Stimulated activated CD8-positive, alpha-beta memory T cell treated with anti-CD3 and anti-CD28 coated beads, Interleukin-7, amount 100 ng/mL, for 1 hour (primary cell): ENCODE results near the gene TMEM259.

ENCODE experiments used
- DNase-seq, 2 donors: peaks; one replicate each; pipeline ENCODE4 v3.0.0-alpha.2; 2020; ENCODE audit warnings: low read depth in 2 of 2

TMEM259 gene

GRCh38 chr19:1004204-1004802 is 16.6 kb downstream of the TMEM259 start:
- DNase-seq, result no peak

- no peak for DNase-seq
Observed at GRCh38 chr19:1003283-1003682, 17.6 kb downstream of the TMEM259 start.

GRCh38 chr19:1002600-1002999 is 18.3 kb downstream of the TMEM259 start:
- DNase-seq, result no peak

DNA sequence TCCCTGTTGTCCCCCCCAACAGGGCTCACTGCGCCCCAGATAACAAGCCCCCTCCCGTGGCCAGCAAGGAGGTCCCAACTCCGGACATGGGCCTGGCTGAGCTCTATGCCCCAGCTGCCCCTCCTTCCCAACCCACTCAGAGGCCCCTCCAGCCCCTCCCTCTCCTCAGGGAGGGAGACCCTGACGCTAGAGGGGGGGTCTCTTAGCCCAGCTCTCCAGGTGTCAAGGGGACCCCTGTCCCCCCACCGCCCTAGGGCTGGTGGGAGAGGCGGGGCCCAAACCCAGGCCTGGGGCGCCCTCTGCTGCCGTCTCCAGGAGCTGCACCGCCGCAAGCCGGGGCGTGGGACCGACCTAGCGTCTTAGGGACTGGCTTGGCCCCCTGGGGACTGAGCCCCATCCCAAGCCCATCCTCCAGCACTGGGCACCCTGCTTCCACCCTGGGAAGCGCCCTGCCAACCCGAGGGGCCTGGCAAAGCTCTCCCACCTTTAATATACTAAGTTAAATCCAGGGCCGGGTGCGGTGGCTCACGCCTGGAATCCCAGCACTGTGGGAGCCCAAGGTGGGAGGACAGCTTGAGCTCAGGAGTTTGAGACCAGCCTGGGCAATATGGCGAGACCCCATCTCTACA is 19.3 kb downstream of the TMEM259 start:
- peak; percentile 47 to 56 for DNase-seq

DNA sequence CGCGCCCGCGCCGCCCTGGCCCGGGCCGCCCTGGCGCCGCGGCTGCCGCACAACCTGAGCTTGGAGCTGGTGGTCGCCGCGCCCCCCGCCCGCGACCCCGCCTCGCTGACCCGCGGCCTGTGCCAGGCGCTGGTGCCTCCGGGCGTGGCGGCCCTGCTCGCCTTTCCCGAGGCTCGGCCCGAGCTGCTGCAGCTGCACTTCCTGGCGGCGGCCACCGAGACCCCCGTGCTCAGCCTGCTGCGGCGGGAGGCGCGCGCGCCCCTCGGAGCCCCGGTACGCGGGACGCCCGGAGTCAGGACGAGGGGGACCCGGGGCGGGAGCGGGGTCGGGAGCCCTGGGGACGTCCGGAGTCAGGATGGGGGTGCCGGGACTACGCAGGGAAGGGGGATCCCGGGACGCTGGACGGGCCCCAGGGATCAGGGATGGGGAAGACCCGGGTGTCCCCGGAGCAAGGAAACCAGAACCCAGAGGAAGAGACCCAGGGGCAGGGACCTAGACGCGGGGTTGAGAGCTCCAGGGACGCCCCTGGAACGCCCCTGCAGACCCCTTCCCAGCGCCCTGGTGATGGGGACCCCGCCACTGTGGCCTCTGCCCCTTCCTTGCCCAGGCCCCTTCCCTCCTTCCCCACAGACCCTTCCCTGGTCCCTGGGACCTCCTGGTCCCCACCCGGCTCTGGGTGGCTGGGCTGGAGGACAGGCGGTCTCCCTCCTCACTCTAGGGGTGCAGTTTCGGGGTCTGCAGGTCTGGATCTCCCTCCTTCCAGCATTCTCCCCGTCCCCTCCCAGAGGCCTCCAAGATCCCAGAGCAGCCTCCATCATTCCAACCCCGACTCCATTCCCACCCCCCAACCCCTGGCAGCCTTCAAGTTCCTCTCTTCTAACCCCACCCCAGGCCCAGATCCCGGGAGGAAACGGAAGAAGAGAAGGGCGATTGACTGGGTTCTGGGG is 20.1 kb downstream of the TMEM259 start:
- no peak for DNase-seq

DNA sequence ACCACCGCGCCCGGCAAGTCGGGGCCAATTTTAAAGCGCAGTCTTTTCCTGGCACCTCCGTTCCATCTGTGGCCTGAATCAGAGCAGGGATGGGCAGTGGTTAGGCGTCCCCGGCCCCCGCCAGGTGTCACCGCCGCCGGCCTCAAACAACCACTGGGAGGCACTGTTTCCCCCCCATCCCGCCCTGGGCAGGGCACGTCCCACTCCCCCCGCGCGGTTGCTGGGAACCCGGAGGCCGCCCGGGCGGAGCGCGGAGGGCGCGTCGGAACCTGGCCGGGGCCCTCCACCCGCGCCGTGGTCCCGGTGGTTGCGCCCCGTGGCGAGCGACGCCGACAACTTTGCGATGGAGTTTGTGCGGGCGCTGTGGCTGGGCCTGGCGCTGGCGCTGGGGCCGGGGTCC is 20.8 kb downstream of the TMEM259 start, which contains the start of gene GRIN3B:
Gene GRIN3B (plus strand): TSS at position 325 of the 400 bp plus-strand sequence. CDS start 19 bp downstream, at position 344.
- peak in 1 of 2 donors; percentile 39 for DNase-seq

- no peak for DNase-seq
Observed at GRCh38 chr19:999379-999719, 21.6 kb downstream of the TMEM259 start.

GRCh38 chr19:998064-998463 is 22.9 kb downstream of the TMEM259 start:
- no peak for DNase-seq

- peak; percentile 41 to 57 for DNase-seq
Observed at GRCh38 chr19:996051-996838, 24.7 kb downstream of the TMEM259 start.

- DNase-seq, result no peak
Observed at GRCh38 chr19:995051-995827, 25.7 kb downstream of the TMEM259 start.

- DNase-seq, result no peak
Observed at GRCh38 chr19:994516-994915, 26.4 kb downstream of the TMEM259 start.

GRCh38 chr19:993831-994393 is 27.0 kb downstream of the TMEM259 start:
- no peak for DNase-seq

DNA sequence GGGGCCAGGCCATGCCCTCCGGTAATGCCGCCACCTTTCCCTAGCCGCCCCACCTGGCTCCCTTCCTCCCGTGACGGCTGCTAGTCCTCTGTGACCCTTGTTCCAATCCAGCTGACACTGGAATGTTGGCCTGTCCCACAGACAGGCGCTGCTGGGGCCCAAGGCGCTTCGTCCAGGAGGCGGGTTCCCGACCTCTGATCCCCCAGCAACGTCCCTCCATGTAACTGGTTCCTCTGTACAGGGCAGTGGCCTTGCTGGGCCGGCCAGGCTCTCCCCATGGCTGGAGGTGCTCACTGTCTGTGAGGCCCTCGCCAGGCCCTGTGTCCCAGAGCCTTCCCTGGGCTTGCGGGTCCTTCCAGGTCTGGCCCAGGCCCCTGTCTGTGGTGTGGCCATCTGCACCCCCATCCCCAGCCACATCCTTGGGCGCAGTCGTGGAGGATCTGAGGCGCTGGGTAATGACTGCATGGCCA is 27.5 kb downstream of the TMEM259 start:
- no peak for DNase-seq

DNA sequence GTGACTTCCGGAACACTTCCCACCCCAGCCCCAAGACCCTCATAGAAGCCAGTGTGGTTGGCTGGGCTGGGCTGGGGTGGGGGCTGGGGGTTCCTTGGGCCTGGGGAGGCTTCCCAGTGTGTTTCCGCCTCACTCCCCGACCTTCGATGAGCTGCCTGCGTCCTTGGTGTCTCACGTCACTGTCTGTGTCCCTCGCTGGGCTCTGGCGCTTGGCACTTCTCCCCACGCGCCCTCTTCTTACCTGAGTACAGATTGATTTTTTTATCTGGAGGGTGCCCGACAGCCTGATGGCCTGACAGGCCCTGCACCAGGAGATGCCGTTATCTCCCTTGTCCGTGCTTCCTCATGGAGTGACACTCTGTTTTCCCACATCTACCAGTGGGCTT is 28.3 kb downstream of the TMEM259 start:
- DNase-seq, result no peak

DNA sequence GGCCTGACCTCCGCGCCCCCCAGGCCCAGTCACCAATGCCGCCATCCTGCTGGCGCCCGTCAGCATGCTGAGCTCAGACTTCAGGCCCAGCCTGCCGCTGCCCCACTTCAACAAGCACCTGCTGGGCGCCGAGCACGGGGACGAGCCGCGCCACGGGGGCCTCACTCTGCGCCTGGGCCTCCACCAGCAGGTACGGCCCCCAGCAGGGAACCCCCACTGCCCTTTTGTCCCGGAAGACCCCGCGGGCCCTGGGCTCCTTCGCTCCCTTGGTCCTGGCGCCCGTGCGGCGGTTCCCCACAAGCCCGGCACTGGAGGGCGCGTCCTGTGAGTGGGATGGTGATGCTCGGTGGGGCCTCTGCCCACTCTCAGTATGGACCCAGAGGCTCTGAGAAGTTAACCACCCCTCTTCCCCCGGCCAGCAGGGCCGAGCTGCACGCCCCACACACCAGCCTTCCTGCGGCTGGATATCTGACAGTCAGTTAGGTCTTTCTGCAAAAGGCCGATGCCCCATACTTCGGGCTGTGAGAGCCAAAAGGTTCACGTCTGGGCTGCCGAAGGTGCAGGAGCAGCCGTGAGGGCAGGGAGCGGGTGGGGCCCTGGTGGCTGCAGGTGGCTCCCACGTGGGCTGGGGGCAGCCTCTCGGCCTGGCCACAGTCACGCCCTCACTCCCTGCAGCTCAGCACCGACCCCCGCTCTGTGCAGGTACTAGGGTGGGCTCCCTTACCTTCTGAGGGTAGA is 28.8 kb downstream of the TMEM259 start:
- DNase-seq, result no peak

DNA sequence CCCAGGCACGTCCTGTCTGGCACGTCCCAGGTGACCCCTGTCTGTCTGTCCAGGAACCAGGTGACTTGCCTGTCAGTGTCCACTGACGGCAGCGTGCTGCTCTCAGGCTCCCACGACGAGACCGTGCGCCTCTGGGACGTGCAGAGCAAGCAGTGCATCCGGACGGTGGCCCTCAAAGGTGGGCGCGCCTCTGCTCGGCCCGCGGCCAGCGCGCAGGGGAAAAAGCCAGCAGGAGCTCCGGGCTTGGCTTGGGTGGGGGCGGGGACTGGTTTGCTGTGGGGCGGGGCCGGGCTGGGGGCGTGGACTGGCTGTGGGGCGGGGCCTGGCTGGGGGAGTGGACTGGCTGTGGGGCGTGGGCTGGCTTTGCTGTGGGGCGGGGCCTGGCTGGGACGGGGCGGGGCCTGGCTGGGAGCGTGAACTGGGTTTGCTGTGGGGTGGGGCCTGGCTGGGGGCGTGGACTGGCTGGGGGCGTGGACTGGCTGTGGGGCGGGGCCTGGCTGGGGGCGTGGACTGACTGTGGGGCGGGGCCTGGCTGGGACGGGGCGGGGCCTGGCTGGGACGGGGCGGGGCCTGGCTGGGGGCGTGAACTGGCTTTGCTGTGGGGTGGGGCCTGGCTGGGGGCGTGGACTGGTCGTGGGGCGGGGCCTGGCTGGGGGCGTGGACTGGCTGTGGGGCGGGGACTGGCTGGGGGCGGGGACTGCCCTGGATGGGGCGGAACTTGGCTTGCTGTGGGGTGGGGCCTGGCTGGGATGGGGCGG is 29.6 kb downstream of the TMEM259 start:
- peak in 1 of 2 donors; percentile 10 for DNase-seq

GRCh38 chr19:990746-991145 is 30.2 kb downstream of the TMEM259 start:
- no peak for DNase-seq

- no peak for DNase-seq
Observed at GRCh38 chr19:990119-990571, 30.8 kb downstream of the TMEM259 start.
